Upper lobe of right lung (tissue), 1 donor: ENCODE measurements around the gene C1S. TPM values are rescaled to one million over a fixed set of nuclear protein-coding genes. Genes with fewer than 3 reads are reported as not detected.

ENCODE experiments used
- ATAC-seq: fragments of 200-7000 bp; cut with Tn5 transposase; one replicate; pipeline ENCODE4 v1.9.1; 2020; ENCODE audit warnings: mild to moderate bottlenecking, moderate library complexity
- DNase-seq: peaks from one replicate; pipeline ENCODE4 v3.0.0-alpha.2; 2020
- H3K27ac ChIP-seq: fragments of 200-600 bp; one replicate; pipeline ENCODE4 v1.8.0; 2022
- H3K27me3 ChIP-seq: fragments of 200-600 bp; one replicate; pipeline ENCODE4 v1.8.0; 2022; ENCODE audit warnings: mild to moderate bottlenecking
- H3K36me3 ChIP-seq: fragments of 200-600 bp; one replicate; pipeline ENCODE4 v1.8.0; 2022
- H3K4me1 ChIP-seq: fragments of 200-600 bp; one replicate; pipeline ENCODE4 v1.8.0; 2022
- H3K4me3 ChIP-seq: fragments of 200-600 bp; one replicate; pipeline ENCODE4 v1.8.0; 2022; ENCODE audit warnings: mild to moderate bottlenecking
- H3K9me3 ChIP-seq: fragments of 200-600 bp; one replicate; pipeline ENCODE4 v1.8.0; 2022
- CTCF ChIP-seq: fragments of 200-600 bp; IDR thresholded peaks from one replicate; pipeline ENCODE4 v1.8.0; 2022; ENCODE audit warnings: antibody characterized with exemption
- intact Hi-C: fragments of 100-400 bp; cut with DNase I; formaldehyde crosslinking; loops from one replicate; pipeline ENCODE4 v1.11.0; 2022
- total RNA-seq: library from RNA; stranded (reverse); fragmentation: NEBNext Ultra II Directional; extraction: Animal tissue kit (Norgen Biotek cat#: 25700); gene quantifications from one replicate; pipeline ENCODE4 v1.2.1, GENCODE V29; 2021
- donor health status: DM: no; HTN: yes; CAD: no; lungs with severe emphysema.

C1S gene
- total RNA-seq, 1 donor from 2014 or later = 321 TPM

- H3K27me3 ChIP-seq = no peaks in the 10 kb centered on the region
- peaks cover 12% of the 10 kb centered on the region for H3K36me3 ChIP-seq
- ATAC-seq (no peak), DNase-seq (no peak)
- H3K4me1 ChIP-seq = peaks cover 34% of the 10 kb centered on the region
- intact Hi-C loops = no loop called here
- peak overlapping the region; percentile 21 for H3K27ac ChIP-seq
- peak overlapping the region; percentile 82 for H3K4me3 ChIP-seq
- H3K9me3 ChIP-seq = no peaks in the 10 kb centered on the region
- TF ChIP-seq CTCF = no peak
These were observed 43.5 kb upstream of the C1S start for GRCh38 chr12:7016958-7017571.

GRCh38 chr12:7017870-7018349 lies 42.6 kb upstream of the C1S start:
- DNase-seq (no peak), ATAC-seq (peak; percentile 3)
- intact Hi-C loops = no loop called here
- Histone ChIP-seq H3K4me1 (peaks cover 34% of the 10 kb centered on the region), H3K9me3 (no peaks in the 10 kb centered on the region), H3K27ac (peak overlapping the region; percentile 86), H3K4me3 (peak overlapping the region; percentile 82), H3K36me3 (peaks cover 6% of the 10 kb centered on the region), H3K27me3 (no peaks in the 10 kb centered on the region)
- no peak for TF ChIP-seq CTCF

GRCh38 chr12:7018350-7019042 lies 42.0 kb upstream of the C1S start, which contains the start of gene LPCAT3:
LPCAT3 (minus strand) TSS chr12:7018476; CDS start chr12:7018424, 52 bp downstream.
- peak; percentile 99 for DNase-seq
- Histone ChIP-seq H3K4me1 (peaks cover 34% of the 10 kb centered on the region), H3K4me3 (peak within 1 kb of the TSS; percentile 82), H3K36me3 (peaks cover under 1% of the 10 kb centered on the region), H3K27ac (peak within 1 kb of the TSS; percentile 86), H3K9me3 (no peaks in the 10 kb centered on the region), H3K27me3 (no peaks in the 10 kb centered on the region)
- intact Hi-C loops = no loop called here
- ATAC-seq = peak; percentile 96
- peak; percentile 91 for TF ChIP-seq CTCF

- peak overlapping the region; percentile 86 for H3K27ac ChIP-seq
- TF ChIP-seq CTCF = no peak
- intact Hi-C loops = no loop called here
These were observed 41.4 kb upstream of the C1S start for GRCh38 chr12:7019043-7019569.

GRCh38 chr12:7021956-7022355 lies 38.6 kb upstream of the C1S start:
- no peak for DNase-seq
- Histone ChIP-seq H3K36me3 (no peaks in the 10 kb centered on the region), H3K27ac (no peak overlapping the region), H3K4me3 (no peak overlapping the region), H3K27me3 (no peaks in the 10 kb centered on the region), H3K9me3 (no peaks in the 10 kb centered on the region), H3K4me1 (peaks cover 15% of the 10 kb centered on the region)
- intact Hi-C loops = no loop called here
- ATAC-seq = no peak
- no peak for TF ChIP-seq CTCF

More at GRCh38 chr12:7019043-7019569, 41.4 kb upstream of the C1S start:
- peaks cover 34% of the 10 kb centered on the region for H3K4me1 ChIP-seq
- no peaks in the 10 kb centered on the region for H3K36me3 ChIP-seq
- H3K27me3 ChIP-seq = no peaks in the 10 kb centered on the region
- H3K9me3 ChIP-seq = no peaks in the 10 kb centered on the region
- peak overlapping the region; percentile 82 for H3K4me3 ChIP-seq
- DNase-seq (no peak), ATAC-seq (no peak)
